Progenitor cell of endocrine pancreas (in vitro differentiated cells): ENCODE data around the gene MTA2. TPM values are rescaled to one million over a fixed set of nuclear protein-coding genes. Genes with fewer than 3 reads are reported as not detected.

Experiments
- DNase-seq: peaks from one replicate; pipeline ENCODE4 v3.0.0; 2021; ENCODE audit warnings: low spot score; ENCODE audit not compliant: unreplicated experiment
- H3K27ac Mint-ChIP-seq: 2 replicates; pipeline ENCODE4 v1.8.0; 2021; ENCODE audit warnings: mild to moderate bottlenecking, moderate library complexity, mixed read lengths
- H3K27me3 Mint-ChIP-seq: 2 replicates; pipeline ENCODE4 v1.8.0; 2021; ENCODE audit warnings: mixed read lengths
- H3K36me3 Mint-ChIP-seq: 2 replicates; pipeline ENCODE4 v1.8.0; 2022; ENCODE audit warnings: mixed read lengths; ENCODE audit not compliant: insufficient read depth
- H3K4me1 Mint-ChIP-seq: 2 replicates; pipeline ENCODE4 v1.8.0; 2021; ENCODE audit warnings: low read depth, mixed read lengths
- H3K4me3 Mint-ChIP-seq: 2 replicates; pipeline ENCODE4 v1.8.0; 2021; ENCODE audit warnings: low read depth, mild to moderate bottlenecking, moderate library complexity, mixed read lengths
- H3K9me3 Mint-ChIP-seq: 2 replicates; pipeline ENCODE4 v1.8.0; 2021; ENCODE audit warnings: low read depth, mixed read lengths
- total RNA-seq: library from RNA; stranded (reverse); gene quantifications from 2 replicates; pipeline ENCODE4 v1.2.1, GENCODE V29; 2021
- TF ChIP-seq, protein P1 (sequence below): fragments of 200-600 bp; sonication (generic); IDR thresholded peaks from one replicate; pipeline ENCODE4 v1.5.0; 2021; ENCODE audit warnings: antibody characterized with exemption, mild to moderate bottlenecking; ENCODE audit not compliant: unreplicated experiment

Gene MTA2
- total RNA-seq, 1 donor from 2014 or later: 134 TPM

DNA sequence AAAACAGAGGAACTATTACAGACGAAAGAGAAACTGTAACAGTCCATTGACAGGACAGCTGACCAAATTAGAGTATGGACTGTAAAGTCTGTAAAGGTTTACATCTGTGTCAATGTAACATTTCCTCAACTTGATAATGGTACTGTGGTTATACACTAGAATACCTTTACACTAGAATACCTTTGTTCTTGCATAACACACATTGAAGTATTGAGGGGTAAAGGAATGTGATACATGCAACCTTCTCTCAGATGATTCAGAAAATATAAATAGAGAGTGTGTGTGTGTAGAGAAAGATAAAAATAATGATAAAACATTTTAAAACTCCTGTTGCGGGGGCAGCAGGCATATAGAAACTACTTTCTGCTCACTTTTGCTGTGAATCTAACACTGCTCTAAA, 22.4 kb downstream of the MTA2 start:
- TF ChIP-seq, protein P1, sequence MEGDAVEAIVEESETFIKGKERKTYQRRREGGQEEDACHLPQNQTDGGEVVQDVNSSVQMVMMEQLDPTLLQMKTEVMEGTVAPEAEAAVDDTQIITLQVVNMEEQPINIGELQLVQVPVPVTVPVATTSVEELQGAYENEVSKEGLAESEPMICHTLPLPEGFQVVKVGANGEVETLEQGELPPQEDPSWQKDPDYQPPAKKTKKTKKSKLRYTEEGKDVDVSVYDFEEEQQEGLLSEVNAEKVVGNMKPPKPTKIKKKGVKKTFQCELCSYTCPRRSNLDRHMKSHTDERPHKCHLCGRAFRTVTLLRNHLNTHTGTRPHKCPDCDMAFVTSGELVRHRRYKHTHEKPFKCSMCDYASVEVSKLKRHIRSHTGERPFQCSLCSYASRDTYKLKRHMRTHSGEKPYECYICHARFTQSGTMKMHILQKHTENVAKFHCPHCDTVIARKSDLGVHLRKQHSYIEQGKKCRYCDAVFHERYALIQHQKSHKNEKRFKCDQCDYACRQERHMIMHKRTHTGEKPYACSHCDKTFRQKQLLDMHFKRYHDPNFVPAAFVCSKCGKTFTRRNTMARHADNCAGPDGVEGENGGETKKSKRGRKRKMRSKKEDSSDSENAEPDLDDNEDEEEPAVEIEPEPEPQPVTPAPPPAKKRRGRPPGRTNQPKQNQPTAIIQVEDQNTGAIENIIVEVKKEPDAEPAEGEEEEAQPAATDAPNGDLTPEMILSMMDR: no peak
- DNase-seq: no peak
- Mint-ChIP-seq H3K9me3 (no peaks in the 10 kb centered on the region), H3K4me3 (no peak overlapping the region), H3K27me3 (no peaks in the 10 kb centered on the region), H3K36me3 (peaks cover 13% of the 10 kb centered on the region), H3K4me1 (peaks cover 7% of the 10 kb centered on the region), H3K27ac (no peak overlapping the region)

DNA sequence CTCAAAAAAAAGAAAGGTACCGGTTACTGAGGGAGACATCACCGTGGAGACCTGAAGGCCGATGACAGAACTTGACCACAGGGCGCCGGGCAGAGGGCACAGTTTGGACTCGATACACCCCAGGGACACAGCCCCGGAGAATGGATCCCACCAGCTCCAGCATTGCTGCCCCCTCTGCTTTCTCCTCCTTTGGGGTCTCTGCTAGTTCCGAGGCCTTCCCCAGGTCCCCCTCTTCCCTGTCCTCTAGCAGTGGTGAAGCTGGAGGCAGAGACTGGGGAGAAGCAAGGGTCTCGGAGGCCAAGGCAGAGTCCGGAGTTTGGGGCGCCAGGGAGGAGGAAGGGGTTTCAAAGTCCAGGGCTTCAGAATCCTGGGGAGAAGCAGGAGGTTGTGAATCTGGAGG, 23.1 kb downstream of the MTA2 start:
- TF ChIP-seq, protein P1: no peak
- H3K36me3 Mint-ChIP-seq: peaks cover 10% of the 10 kb centered on the region
- no peaks in the 10 kb centered on the region for H3K27me3 Mint-ChIP-seq
- H3K4me3 Mint-ChIP-seq: no peak overlapping the region
- no peak overlapping the region for H3K27ac Mint-ChIP-seq
- no peak for DNase-seq
- H3K9me3 Mint-ChIP-seq: no peaks in the 10 kb centered on the region
- peaks cover 12% of the 10 kb centered on the region for H3K4me1 Mint-ChIP-seq

DNA sequence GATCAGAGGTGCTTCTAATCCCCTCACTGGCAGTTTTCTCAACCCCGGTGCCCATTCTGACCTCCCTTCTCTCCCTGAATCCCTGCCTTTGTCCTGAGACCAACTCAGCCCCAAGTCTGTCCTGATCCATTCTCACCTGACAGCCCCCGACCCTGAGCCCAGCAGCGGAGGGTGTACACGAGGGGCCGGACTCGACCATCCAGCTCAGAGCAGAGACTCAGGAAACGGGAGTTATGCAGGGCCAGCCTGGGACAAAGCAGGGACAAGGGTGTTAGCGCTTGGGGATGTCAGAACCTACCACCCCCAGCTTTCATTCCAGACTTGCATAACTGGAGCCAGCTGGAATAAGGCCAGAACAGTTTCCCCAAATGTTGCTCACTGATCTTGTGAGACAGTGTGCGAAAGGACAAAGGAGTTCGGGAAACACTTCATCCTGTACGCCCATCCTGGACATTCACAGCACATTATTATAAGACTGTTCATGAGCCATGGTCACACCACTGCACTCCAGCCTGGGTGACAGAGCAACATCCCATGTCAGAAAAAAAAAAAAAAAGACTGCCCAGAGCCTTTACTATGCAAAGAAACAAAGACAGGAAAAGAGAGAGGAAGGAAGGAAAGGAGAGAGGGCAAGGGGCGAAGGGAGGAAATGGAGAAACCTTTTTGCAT, 24.5 kb downstream of the MTA2 start:
- Mint-ChIP-seq H3K9me3 (no peaks in the 10 kb centered on the region), H3K4me3 (no peak overlapping the region), H3K27me3 (no peaks in the 10 kb centered on the region), H3K27ac (no peak overlapping the region), H3K36me3 (peaks cover 18% of the 10 kb centered on the region), H3K4me1 (peaks cover 23% of the 10 kb centered on the region)
- TF ChIP-seq, protein P1: no peak
- no peak for DNase-seq

DNA sequence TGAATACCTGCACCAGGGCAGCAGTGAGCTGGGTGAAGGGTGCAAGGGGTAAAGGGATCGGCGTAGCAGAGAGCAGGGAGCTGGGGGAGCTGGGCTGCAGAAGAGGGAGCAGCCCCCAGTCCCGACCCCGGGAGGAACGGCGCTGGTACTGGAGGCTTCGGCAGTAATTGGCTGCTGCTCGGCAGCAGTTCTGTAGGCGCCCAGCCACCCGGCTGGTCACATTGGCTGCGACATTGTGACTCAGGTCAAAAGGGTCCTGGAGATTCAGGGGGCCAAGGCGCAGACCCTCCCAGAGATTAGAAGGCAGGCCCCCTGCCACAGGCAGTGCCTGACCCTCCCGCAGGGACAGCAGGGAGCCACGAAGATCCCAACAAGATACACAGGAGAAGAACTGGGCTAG, 25.8 kb downstream of the MTA2 start:
- no peak for DNase-seq
- Mint-ChIP-seq H3K27ac (peak overlapping the region; percentile 83), H3K9me3 (no peaks in the 10 kb centered on the region), H3K36me3 (peaks cover 23% of the 10 kb centered on the region), H3K4me3 (peak overlapping the region; percentile 52), H3K27me3 (no peaks in the 10 kb centered on the region), H3K4me1 (peaks cover 32% of the 10 kb centered on the region)
- TF ChIP-seq, protein P1: no peak

DNA sequence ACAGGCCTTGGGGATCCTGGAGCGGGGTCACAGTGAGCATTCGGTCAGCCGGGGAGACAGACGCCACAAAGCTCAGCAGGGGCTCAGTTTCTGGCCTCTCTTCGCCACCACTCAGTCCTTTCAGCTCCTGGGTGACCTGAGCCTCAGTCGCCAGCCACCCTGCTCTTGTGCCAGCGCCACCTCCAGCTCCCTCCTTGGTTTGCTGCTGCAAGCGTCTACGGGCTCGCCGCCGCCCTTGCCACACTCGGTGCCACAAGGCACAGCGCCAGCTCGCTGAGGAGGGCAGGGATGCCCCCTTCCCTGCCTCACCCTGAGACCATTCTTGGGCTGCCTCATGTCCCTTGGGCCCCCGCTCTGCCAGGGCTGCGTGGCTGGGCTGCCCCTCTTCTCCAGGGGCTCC, 26.5 kb downstream of the MTA2 start:
- H3K9me3 Mint-ChIP-seq: no peaks in the 10 kb centered on the region
- peaks cover 33% of the 10 kb centered on the region for H3K4me1 Mint-ChIP-seq
- peaks cover 26% of the 10 kb centered on the region for H3K36me3 Mint-ChIP-seq

More for the DNA sequence above, 26.5 kb downstream of the MTA2 start:
- DNase-seq: no peak
- Mint-ChIP-seq H3K27me3 (no peaks in the 10 kb centered on the region), H3K27ac (peak overlapping the region; percentile 99), H3K4me3 (peak overlapping the region; percentile 99)
- TF ChIP-seq, protein P1: no peak
